Measurements from ENCODE around the gene MRPL24.

DNA sequence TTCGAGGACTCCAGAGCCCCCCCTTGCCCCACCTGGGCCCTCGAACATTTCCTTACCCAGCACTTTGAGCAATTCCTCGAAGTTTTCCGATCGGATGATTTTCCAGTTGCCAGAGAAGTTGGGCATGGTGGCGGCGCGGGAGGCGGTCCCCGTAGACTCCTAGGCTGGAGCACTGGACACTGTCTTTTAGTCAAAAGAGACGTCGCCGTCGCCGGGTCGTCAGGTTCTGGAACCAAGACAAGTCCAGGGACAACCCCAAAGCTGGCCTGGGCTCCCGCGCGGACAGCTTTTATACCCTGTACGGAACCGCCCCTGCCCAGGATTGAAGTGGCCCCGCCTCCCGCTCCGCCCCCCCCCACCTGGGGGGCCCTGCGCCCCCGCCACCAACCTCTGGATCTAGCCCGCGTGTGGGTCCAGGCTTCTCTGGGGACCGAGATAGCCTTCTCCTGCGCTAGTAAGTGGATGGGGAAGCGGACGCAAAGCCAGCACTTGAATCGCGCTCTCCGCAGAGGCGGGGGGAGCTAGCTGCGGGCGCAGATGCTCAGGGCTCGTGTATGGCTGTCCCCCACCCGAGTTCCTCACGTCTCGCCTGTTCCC lies 35.5 kb downstream of the MRPL24 start, which contains the start of gene CRABP2:
- TF ChIP-seq, protein P1, sequence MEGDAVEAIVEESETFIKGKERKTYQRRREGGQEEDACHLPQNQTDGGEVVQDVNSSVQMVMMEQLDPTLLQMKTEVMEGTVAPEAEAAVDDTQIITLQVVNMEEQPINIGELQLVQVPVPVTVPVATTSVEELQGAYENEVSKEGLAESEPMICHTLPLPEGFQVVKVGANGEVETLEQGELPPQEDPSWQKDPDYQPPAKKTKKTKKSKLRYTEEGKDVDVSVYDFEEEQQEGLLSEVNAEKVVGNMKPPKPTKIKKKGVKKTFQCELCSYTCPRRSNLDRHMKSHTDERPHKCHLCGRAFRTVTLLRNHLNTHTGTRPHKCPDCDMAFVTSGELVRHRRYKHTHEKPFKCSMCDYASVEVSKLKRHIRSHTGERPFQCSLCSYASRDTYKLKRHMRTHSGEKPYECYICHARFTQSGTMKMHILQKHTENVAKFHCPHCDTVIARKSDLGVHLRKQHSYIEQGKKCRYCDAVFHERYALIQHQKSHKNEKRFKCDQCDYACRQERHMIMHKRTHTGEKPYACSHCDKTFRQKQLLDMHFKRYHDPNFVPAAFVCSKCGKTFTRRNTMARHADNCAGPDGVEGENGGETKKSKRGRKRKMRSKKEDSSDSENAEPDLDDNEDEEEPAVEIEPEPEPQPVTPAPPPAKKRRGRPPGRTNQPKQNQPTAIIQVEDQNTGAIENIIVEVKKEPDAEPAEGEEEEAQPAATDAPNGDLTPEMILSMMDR (conservative IDR thresholded peaks at IDR 0.05; ENCODE audit: low read depth, low read length), result no peak
- TF ChIP-seq POLR2A (IDR thresholded peaks at IDR 0.05; ENCODE audit: low read depth, low read length), result no peak
- TF ChIP-seq RAD21 (IDR thresholded peaks at IDR 0.05; ENCODE audit: low read length), result no peak
- no peak for TF ChIP-seq ELK1 (IDR thresholded peaks at IDR 0.05; ENCODE audit: borderline replicate concordance, low read depth, low read length)
- TF ChIP-seq, protein P2, sequence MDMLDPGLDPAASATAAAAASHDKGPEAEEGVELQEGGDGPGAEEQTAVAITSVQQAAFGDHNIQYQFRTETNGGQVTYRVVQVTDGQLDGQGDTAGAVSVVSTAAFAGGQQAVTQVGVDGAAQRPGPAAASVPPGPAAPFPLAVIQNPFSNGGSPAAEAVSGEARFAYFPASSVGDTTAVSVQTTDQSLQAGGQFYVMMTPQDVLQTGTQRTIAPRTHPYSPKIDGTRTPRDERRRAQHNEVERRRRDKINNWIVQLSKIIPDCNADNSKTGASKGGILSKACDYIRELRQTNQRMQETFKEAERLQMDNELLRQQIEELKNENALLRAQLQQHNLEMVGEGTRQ (IDR thresholded peaks at IDR 0.05; ENCODE audit: low read depth, low read length), result no peak

All from IMR-90 (cell line).